Endothelial cell of umbilical vein (primary cell): Measurements from ENCODE around the gene KIF3B.

ENCODE experiments used
- EZH2 ChIP-seq: IDR thresholded peaks from 2 replicates; pipeline ENCODE4 v1.6.1; 2012; ENCODE audit warnings: borderline replicate concordance, low read depth, mild to moderate bottlenecking, moderate library complexity, low read length, inconsistent platforms; ENCODE audit not compliant: severe bottlenecking
- GATA2 ChIP-seq: IDR thresholded peaks from 2 replicates; pipeline ENCODE4 v1.7.0; 2011; ENCODE audit warnings: low read depth, mild to moderate bottlenecking, moderate library complexity, mixed read lengths, low read length; ENCODE audit not compliant: insufficient read length, insufficient read depth
- JUN ChIP-seq: IDR thresholded peaks from 2 replicates; pipeline ENCODE4 v1.6.1; 2011; ENCODE audit warnings: borderline replicate concordance, low read depth; ENCODE audit not compliant: insufficient read length, insufficient read depth
- POLR2A ChIP-seq: IDR thresholded peaks from 2 replicates; pipeline ENCODE4 v1.6.1; 2012; ENCODE audit warnings: low read depth, mild to moderate bottlenecking, control low read depth, low read length
- POLR2AphosphoS5 ChIP-seq: IDR thresholded peaks from 2 replicates; pipeline ENCODE4 v1.6.1; 2012; ENCODE audit warnings: low read depth, mild to moderate bottlenecking, control low read depth, low read length, moderate library complexity; ENCODE audit not compliant: insufficient read depth
- TF ChIP-seq, protein P1 (sequence below), 2 donors: IDR thresholded peaks; 1 replicate in 1 of 2; 2 replicates in 1 of 2; pipeline ENCODE4 v1.5.1; 2011; ENCODE audit warnings: low read length in 2 of 2, mild to moderate bottlenecking in 2 of 2, moderate library complexity in 2 of 2, control low read depth in 1 of 2, inconsistent platforms in 1 of 2, low read depth in 1 of 2; ENCODE audit not compliant: insufficient read depth in 1 of 2; ENCODE audit errors: extremely low read depth in 1 of 2
- TF ChIP-seq, protein P2 (sequence below): IDR thresholded peaks from 2 replicates; pipeline ENCODE4 v1.6.1; 2011; ENCODE audit not compliant: insufficient read depth, insufficient read length

DNA sequence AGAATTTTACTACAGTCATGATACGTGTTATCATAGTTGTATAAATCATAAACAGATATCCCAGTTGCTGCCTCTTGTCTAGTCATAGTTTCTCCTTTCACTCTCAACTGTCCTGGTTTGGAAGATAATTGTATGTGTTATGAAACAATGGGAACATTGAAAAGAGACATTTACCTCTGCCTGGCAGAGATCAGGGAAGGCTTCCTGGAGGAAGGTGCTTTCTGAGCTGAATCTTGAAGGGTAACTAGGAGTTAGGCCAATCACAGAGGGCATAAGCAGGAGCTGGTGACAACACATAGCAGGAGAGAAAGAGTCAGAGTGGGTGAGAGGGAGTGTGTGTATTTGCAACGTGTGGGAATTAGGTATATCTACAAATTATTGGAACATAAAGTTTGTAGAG is 86.0 kb downstream of the KIF3B start:
- TF ChIP-seq, protein P1, sequence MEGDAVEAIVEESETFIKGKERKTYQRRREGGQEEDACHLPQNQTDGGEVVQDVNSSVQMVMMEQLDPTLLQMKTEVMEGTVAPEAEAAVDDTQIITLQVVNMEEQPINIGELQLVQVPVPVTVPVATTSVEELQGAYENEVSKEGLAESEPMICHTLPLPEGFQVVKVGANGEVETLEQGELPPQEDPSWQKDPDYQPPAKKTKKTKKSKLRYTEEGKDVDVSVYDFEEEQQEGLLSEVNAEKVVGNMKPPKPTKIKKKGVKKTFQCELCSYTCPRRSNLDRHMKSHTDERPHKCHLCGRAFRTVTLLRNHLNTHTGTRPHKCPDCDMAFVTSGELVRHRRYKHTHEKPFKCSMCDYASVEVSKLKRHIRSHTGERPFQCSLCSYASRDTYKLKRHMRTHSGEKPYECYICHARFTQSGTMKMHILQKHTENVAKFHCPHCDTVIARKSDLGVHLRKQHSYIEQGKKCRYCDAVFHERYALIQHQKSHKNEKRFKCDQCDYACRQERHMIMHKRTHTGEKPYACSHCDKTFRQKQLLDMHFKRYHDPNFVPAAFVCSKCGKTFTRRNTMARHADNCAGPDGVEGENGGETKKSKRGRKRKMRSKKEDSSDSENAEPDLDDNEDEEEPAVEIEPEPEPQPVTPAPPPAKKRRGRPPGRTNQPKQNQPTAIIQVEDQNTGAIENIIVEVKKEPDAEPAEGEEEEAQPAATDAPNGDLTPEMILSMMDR (IDR thresholded peaks at IDR 0.05; ENCODE audit: extremely low read depth in 1 of 2, insufficient read depth in 1 of 2, low read depth in 1 of 2, low read length in 2 of 2), result no peak
- TF ChIP-seq EZH2 (no peak), POLR2AphosphoS5 (no peak), POLR2A (no peak), JUN (no peak), GATA2 (no peak)
- TF ChIP-seq, protein P2, sequence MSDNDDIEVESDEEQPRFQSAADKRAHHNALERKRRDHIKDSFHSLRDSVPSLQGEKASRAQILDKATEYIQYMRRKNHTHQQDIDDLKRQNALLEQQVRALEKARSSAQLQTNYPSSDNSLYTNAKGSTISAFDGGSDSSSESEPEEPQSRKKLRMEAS, result no peak
